Measurements from ENCODE around the gene LRRC74A.

DNA sequence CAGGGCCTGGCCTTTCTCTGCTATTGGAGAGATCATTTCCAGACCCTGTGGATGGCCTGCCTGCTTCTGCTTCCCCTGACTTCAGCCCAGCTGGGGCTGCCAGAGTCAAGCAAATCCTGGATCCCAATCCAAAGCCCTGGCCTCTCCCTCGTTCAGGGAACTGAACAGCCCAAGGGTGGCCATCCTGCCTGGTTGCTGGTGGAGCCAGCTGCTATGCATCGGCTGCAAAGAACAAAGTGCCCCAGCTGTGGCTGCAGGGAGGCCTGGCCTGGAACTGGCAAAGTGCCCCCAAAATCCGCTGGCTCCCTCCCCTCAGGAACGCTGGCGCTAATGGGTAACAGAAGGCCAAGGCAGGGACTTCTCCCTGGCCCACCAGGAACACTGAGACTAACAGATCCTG, 56.4 kb downstream of the LRRC74A start:
- TF ChIP-seq, protein P1, sequence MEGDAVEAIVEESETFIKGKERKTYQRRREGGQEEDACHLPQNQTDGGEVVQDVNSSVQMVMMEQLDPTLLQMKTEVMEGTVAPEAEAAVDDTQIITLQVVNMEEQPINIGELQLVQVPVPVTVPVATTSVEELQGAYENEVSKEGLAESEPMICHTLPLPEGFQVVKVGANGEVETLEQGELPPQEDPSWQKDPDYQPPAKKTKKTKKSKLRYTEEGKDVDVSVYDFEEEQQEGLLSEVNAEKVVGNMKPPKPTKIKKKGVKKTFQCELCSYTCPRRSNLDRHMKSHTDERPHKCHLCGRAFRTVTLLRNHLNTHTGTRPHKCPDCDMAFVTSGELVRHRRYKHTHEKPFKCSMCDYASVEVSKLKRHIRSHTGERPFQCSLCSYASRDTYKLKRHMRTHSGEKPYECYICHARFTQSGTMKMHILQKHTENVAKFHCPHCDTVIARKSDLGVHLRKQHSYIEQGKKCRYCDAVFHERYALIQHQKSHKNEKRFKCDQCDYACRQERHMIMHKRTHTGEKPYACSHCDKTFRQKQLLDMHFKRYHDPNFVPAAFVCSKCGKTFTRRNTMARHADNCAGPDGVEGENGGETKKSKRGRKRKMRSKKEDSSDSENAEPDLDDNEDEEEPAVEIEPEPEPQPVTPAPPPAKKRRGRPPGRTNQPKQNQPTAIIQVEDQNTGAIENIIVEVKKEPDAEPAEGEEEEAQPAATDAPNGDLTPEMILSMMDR (IDR thresholded peaks at IDR 0.05): no peak
- no peak for TF ChIP-seq POLR2A (IDR thresholded peaks at IDR 0.05)

All from heart left ventricle (tissue), 13 donors.